ENCODE data around the gene CDKN2A. TPM values are rescaled to one million over a fixed set of nuclear protein-coding genes. Genes with fewer than 3 reads are reported as not detected.

CDKN2A gene
- total RNA-seq, 1 experiment from 2014 or later = 0.35 TPM

- no peak overlapping the region for H2AK5ac ChIP-seq (ENCODE audit: insufficient read length, low read length)
- no peak overlapping the region for H3K18ac ChIP-seq (ENCODE audit: insufficient read length, low read depth, low read length)
- H3K79me1 ChIP-seq (ENCODE audit: insufficient read depth, low read depth, low read length, poor library complexity, severe bottlenecking) = no peaks in the 10 kb centered on the region
- H2BK12ac ChIP-seq (ENCODE audit: insufficient read length, low read depth, low read length) = no peak overlapping the region
- H3K14ac ChIP-seq (ENCODE audit: insufficient read depth, low read length) = no peak overlapping the region
- H2BK20ac ChIP-seq (ENCODE audit: low read depth, low read length, poor library complexity, severe bottlenecking) = no peak overlapping the region
- no peak overlapping the region for H3K4ac ChIP-seq (ENCODE audit: low read depth, low read length)
- H4K8ac ChIP-seq (replicated peaks; ENCODE audit: insufficient read length, low read depth, low read length) = no peak overlapping the region
- H2BK5ac ChIP-seq (ENCODE audit: insufficient read length, low read length) = no peak overlapping the region
- TF ChIP-seq CTCF (conservative IDR thresholded peaks at IDR 0.05) = no peak
- H3K27ac Mint-ChIP-seq = no peak overlapping the region
- H3K79me2 ChIP-seq (ENCODE audit: insufficient read depth, low read length) = no peaks in the 10 kb centered on the region
- no peak overlapping the region for H2AFZ ChIP-seq (ENCODE audit: low read length)
- no peaks in the 10 kb centered on the region for H3K9me3 ChIP-seq (ENCODE audit: control insufficient read depth, low read depth, low read length)
- no peak overlapping the region for H4K5ac ChIP-seq (ENCODE audit: insufficient read length, low read depth, low read length)
- no peak overlapping the region for H3K23ac ChIP-seq (ENCODE audit: insufficient read length, low read depth, low read length)
- H2BK120ac ChIP-seq (ENCODE audit: low read depth, low read length, poor library complexity, severe bottlenecking) = no peak overlapping the region
- H2BK15ac ChIP-seq (ENCODE audit: low read depth, low read length) = no peak overlapping the region
- H3K27me3 Mint-ChIP-seq (ENCODE audit: low read depth) = no peaks in the 10 kb centered on the region
- H3T11ph ChIP-seq (ENCODE audit: low read length) = no peak overlapping the region
- no peak for DNase-seq
- H3K23me2 ChIP-seq (ENCODE audit: insufficient read length, low read depth, low read length, poor library complexity, severe bottlenecking) = no peaks in the 10 kb centered on the region
- no peak overlapping the region for H3K27ac ChIP-seq (ENCODE audit: insufficient read length, low read depth, low read length)
- no CpG with 5 or more reads among the region's 3 CpGs for WGBS (ENCODE audit: extremely low coverage, insufficient read length, low lambda C conversion rate)
- H3K4me3 Mint-ChIP-seq = no peak overlapping the region
- 0 out of 4 replicates have a peak, but pooled peaks cover 0 to 4% of the 10 kb centered on the region in 2 experiments for H3K4me1 Mint-ChIP-seq
- no peaks in the 10 kb centered on the region for H3K9me3 Mint-ChIP-seq
- H3K27me3 ChIP-seq (ENCODE audit: insufficient read depth, low read length) = no peaks in the 10 kb centered on the region
- H3K4me2 ChIP-seq (ENCODE audit: insufficient read depth, insufficient read length, low read length) = no peak overlapping the region
- no peak overlapping the region for H3K56ac ChIP-seq (ENCODE audit: insufficient read length, low read depth, low read length)
- no peaks in the 10 kb centered on the region for H3K36me3 Mint-ChIP-seq (ENCODE audit: insufficient read depth in 1 of 3, low read depth in 3 of 3)
- H4K91ac ChIP-seq (ENCODE audit: insufficient read length, low read depth, low read length) = no peak overlapping the region
- no peaks in the 10 kb centered on the region for H4K20me1 ChIP-seq (ENCODE audit: control insufficient read depth, insufficient read depth, insufficient read length)
- no peaks in the 10 kb centered on the region; the same call in 1 of the 2 replicates for H3K4me1 ChIP-seq (ENCODE audit: insufficient read depth, low read length)
- H3K9ac ChIP-seq (ENCODE audit: extremely low read depth, insufficient read length, low read length) = no peak overlapping the region
Observed at GRCh38 chr9:22039258-22039657, 45.1 kb upstream of the CDKN2A start.

Data from H9 (cell line).